ENCODE measurements around the gene RHEX. TPM values are rescaled to one million over a fixed set of nuclear protein-coding genes. Genes with fewer than 3 reads are reported as not detected.
"Not testable (repeated sequence)": the region's sequence is repeated elsewhere in the genome, so short reads cannot be mapped to it uniquely, and the experiment has no call there.

The RHEX gene
- total RNA-seq, 1 donor: not detected

GRCh38 chr1:206040328-206040727 lies 12.6 kb upstream of the RHEX start:
- Histone ChIP-seq H3K4me1 (ENCODE audit: insufficient read depth, low read length) (peaks cover 48% of the 10 kb centered on the region), H3K9me3 (ENCODE audit: low read depth, low read length) (no peaks in the 10 kb centered on the region), H3K27me3 (ENCODE audit: insufficient read depth, low read length) (no peaks in the 10 kb centered on the region), H3K4me3 (ENCODE audit: low read length) (no peak overlapping the region)

GRCh38 chr1:206041640-206042039 lies 11.3 kb upstream of the RHEX start:
- Histone ChIP-seq H3K4me1 (ENCODE audit: insufficient read depth, low read length) (peaks cover 44% of the 10 kb centered on the region), H3K4me3 (ENCODE audit: low read length) (no peak overlapping the region), H3K9me3 (ENCODE audit: low read depth, low read length) (no peaks in the 10 kb centered on the region), H3K27me3 (ENCODE audit: insufficient read depth, low read length) (no peaks in the 10 kb centered on the region)

GRCh38 chr1:206047271-206047670 lies 5.7 kb upstream of the RHEX start:
- Histone ChIP-seq H3K9me3 (ENCODE audit: low read depth, low read length) (no peaks in the 10 kb centered on the region), H3K27me3 (ENCODE audit: insufficient read depth, low read length) (no peaks in the 10 kb centered on the region), H3K4me3 (ENCODE audit: low read length) (no peak overlapping the region), H3K4me1 (ENCODE audit: insufficient read depth, low read length) (peaks cover 55% of the 10 kb centered on the region)

GRCh38 chr1:206048582-206048981 lies 4.4 kb upstream of the RHEX start:
- H3K27me3 ChIP-seq (ENCODE audit: insufficient read depth, low read length): no peaks in the 10 kb centered on the region
- no peak overlapping the region for H3K4me3 ChIP-seq (ENCODE audit: low read length)
- peaks cover 56% of the 10 kb centered on the region for H3K4me1 ChIP-seq (ENCODE audit: insufficient read depth, low read length)
- H3K9me3 ChIP-seq (ENCODE audit: low read depth, low read length): no peaks in the 10 kb centered on the region

- Histone ChIP-seq H3K9me3 (ENCODE audit: low read depth, low read length) (no peaks in the 10 kb centered on the region), H3K4me3 (ENCODE audit: low read length) (no peak overlapping the region), H3K4me1 (ENCODE audit: insufficient read depth, low read length) (peaks cover 56% of the 10 kb centered on the region), H3K27me3 (ENCODE audit: insufficient read depth, low read length) (no peaks in the 10 kb centered on the region)
Measured at GRCh38 chr1:206049293-206049692, 3.7 kb upstream of the RHEX start.

- Histone ChIP-seq H3K4me1 (ENCODE audit: insufficient read depth, low read length) (peaks cover 56% of the 10 kb centered on the region), H3K27me3 (ENCODE audit: insufficient read depth, low read length) (no peaks in the 10 kb centered on the region), H3K9me3 (ENCODE audit: low read depth, low read length) (no peaks in the 10 kb centered on the region), H3K4me3 (ENCODE audit: low read length) (no peak overlapping the region)
Measured at GRCh38 chr1:206049919-206050600, 2.9 kb upstream of the RHEX start.

- no peak overlapping the region for H3K4me3 ChIP-seq (ENCODE audit: low read length)
- H3K27me3 ChIP-seq (ENCODE audit: insufficient read depth, low read length): no peaks in the 10 kb centered on the region
- no peaks in the 10 kb centered on the region for H3K9me3 ChIP-seq (ENCODE audit: low read depth, low read length)
- peaks cover 56% of the 10 kb centered on the region for H3K4me1 ChIP-seq (ENCODE audit: insufficient read depth, low read length)
Measured at GRCh38 chr1:206050655-206051235, 2.2 kb upstream of the RHEX start.

- H3K4me3 ChIP-seq (ENCODE audit: low read length); H3K27me3 ChIP-seq (ENCODE audit: insufficient read depth, low read length); H3K9me3 ChIP-seq (ENCODE audit: low read depth, low read length): not testable (repeated sequence)
- H3K4me1 ChIP-seq (ENCODE audit: insufficient read depth, low read length): peaks cover 56% of the 10 kb centered on the region
Measured at GRCh38 chr1:206052231-206052865, 625 bp upstream of the RHEX start.

GRCh38 chr1:206053616-206054015 lies 643 bp downstream of the RHEX start:
- not testable (repeated sequence) for H3K27me3 ChIP-seq (ENCODE audit: insufficient read depth, low read length)

GRCh38 chr1:206055069-206055625 lies 2.2 kb downstream of the RHEX start:
- not testable (repeated sequence) for H3K4me3 ChIP-seq (ENCODE audit: low read length); H3K27me3 ChIP-seq (ENCODE audit: insufficient read depth, low read length); H3K9me3 ChIP-seq (ENCODE audit: low read depth, low read length)
- H3K4me1 ChIP-seq (ENCODE audit: insufficient read depth, low read length): peaks cover 40% of the 10 kb centered on the region

More at GRCh38 chr1:206053616-206054015, 643 bp downstream of the RHEX start:
- H3K4me3 ChIP-seq (ENCODE audit: low read length); H3K9me3 ChIP-seq (ENCODE audit: low read depth, low read length): not testable (repeated sequence)
- peaks cover 43% of the 10 kb centered on the region for H3K4me1 ChIP-seq (ENCODE audit: insufficient read depth, low read length)

GRCh38 chr1:206055639-206056323 lies 2.8 kb downstream of the RHEX start:
- H3K9me3 ChIP-seq (ENCODE audit: low read depth, low read length); H3K27me3 ChIP-seq (ENCODE audit: insufficient read depth, low read length); H3K4me3 ChIP-seq (ENCODE audit: low read length): not testable (repeated sequence)
- H3K4me1 ChIP-seq (ENCODE audit: insufficient read depth, low read length): peaks cover 33% of the 10 kb centered on the region

GRCh38 chr1:206058289-206058926 lies 5.4 kb downstream of the RHEX start:
- not testable (repeated sequence) for H3K9me3 ChIP-seq (ENCODE audit: low read depth, low read length); H3K4me3 ChIP-seq (ENCODE audit: low read length)
- peaks cover 10% of the 10 kb centered on the region for H3K4me1 ChIP-seq (ENCODE audit: insufficient read depth, low read length)

GRCh38 chr1:206058927-206059292 lies 5.9 kb downstream of the RHEX start:
- H3K4me1 ChIP-seq (ENCODE audit: insufficient read depth, low read length): peaks cover 8% of the 10 kb centered on the region
- no peaks in the 10 kb centered on the region for H3K27me3 ChIP-seq (ENCODE audit: insufficient read depth, low read length)
- no peaks in the 10 kb centered on the region for H3K9me3 ChIP-seq (ENCODE audit: low read depth, low read length)
- no peak overlapping the region for H3K4me3 ChIP-seq (ENCODE audit: low read length)

More at GRCh38 chr1:206058289-206058926, 5.4 kb downstream of the RHEX start:
- H3K27me3 ChIP-seq (ENCODE audit: insufficient read depth, low read length): not testable (repeated sequence)

GRCh38 chr1:206059355-206059915 lies 6.5 kb downstream of the RHEX start:
- Histone ChIP-seq H3K9me3 (ENCODE audit: low read depth, low read length) (no peaks in the 10 kb centered on the region), H3K4me1 (ENCODE audit: insufficient read depth, low read length) (peaks cover 8% of the 10 kb centered on the region), H3K4me3 (ENCODE audit: low read length) (no peak overlapping the region), H3K27me3 (ENCODE audit: insufficient read depth, low read length) (no peaks in the 10 kb centered on the region)
